Neural progenitor cell (in vitro differentiated cells): Measurements from ENCODE around the gene HERC2. TPM values are rescaled to one million over a fixed set of nuclear protein-coding genes. Genes with fewer than 3 reads are reported as not detected.
A peak's percentile ranks its signal among the peaks of the same experiment; 100 is the strongest.

ENCODE experiments used
- DNase-seq: peaks from one replicate; pipeline ENCODE4 v3.0.0-alpha.2; 2016; ENCODE audit warnings: low spot score
- H2AFZ ChIP-seq: fragments of 200-600 bp; sonication (generic); replicated peaks from 2 replicates; pipeline ENCODE4 v1.6.1; 2016; ENCODE audit warnings: antibody characterized with exemption
- H3F3A ChIP-seq: fragments of 200-600 bp; sonication (generic); 2 replicates; pipeline ENCODE4 v1.6.1; 2016; ENCODE audit warnings: antibody characterized with exemption, low read depth
- H3K27ac ChIP-seq: fragments of 200-600 bp; sonication (generic); 2 replicates; pipeline ENCODE4 v1.5.1; 2016; ENCODE audit warnings: mild to moderate bottlenecking
- H3K27me3 ChIP-seq: fragments of 200-600 bp; sonication (generic); 2 replicates; pipeline ENCODE4 v1.6.1; 2016; ENCODE audit warnings: mild to moderate bottlenecking, moderate library complexity
- H3K36me3 ChIP-seq: fragments of 200-600 bp; sonication (generic); 2 replicates; pipeline ENCODE4 v1.5.1; 2016
- H3K4me1 ChIP-seq: fragments of 200-600 bp; sonication (generic); 2 replicates; pipeline ENCODE4 v1.6.1; 2016; ENCODE audit warnings: mixed run types
- H3K4me2 ChIP-seq: fragments of 200-600 bp; sonication (generic); 2 replicates; pipeline ENCODE4 v1.6.1; 2016
- H3K4me3 ChIP-seq: fragments of 200-600 bp; sonication (generic); 2 replicates; pipeline ENCODE4 v1.5.1; 2016
- H3K79me2 ChIP-seq: fragments of 200-600 bp; sonication (generic); 2 replicates; pipeline ENCODE4 v1.6.1; 2016; ENCODE audit warnings: low read depth
- H3K9ac ChIP-seq: fragments of 200-600 bp; sonication (generic); 2 replicates; pipeline ENCODE4 v1.6.1; 2016
- H3K9me3 ChIP-seq: fragments of 200-600 bp; sonication (generic); 2 replicates; pipeline ENCODE4 v1.5.1; 2016; ENCODE audit warnings: low read depth
- H4K20me1 ChIP-seq: fragments of 200-600 bp; sonication (generic); 2 replicates; pipeline ENCODE4 v1.6.1; 2016; ENCODE audit warnings: low read depth
- H3K27ac Mint-ChIP-seq: 3 replicates; pipeline ENCODE4 v1.8.0; 2021; ENCODE audit warnings: mixed read lengths
- H3K27me3 Mint-ChIP-seq: 2 replicates; pipeline ENCODE4 v1.8.0; 2022; ENCODE audit warnings: low read depth, mild to moderate bottlenecking, inconsistent platforms, moderate library complexity, mixed read lengths; ENCODE audit not compliant: insufficient read depth
- H3K36me3 Mint-ChIP-seq: 3 replicates; pipeline ENCODE4 v1.8.0; 2021; ENCODE audit warnings: mixed read lengths
- H3K4me1 Mint-ChIP-seq: 3 replicates; pipeline ENCODE4 v1.8.0; 2021; ENCODE audit warnings: mixed read lengths
- H3K4me3 Mint-ChIP-seq: 3 replicates; pipeline ENCODE4 v1.8.0; 2021; ENCODE audit warnings: mild to moderate bottlenecking, moderate library complexity, mixed read lengths
- H3K9me3 Mint-ChIP-seq: 3 replicates; pipeline ENCODE4 v1.8.0; 2020; ENCODE audit warnings: mixed read lengths
- EZH2 ChIP-seq: fragments of 200-600 bp; sonication (generic); IDR thresholded peaks from 2 replicates; pipeline ENCODE4 v1.6.1; 2017; ENCODE audit warnings: antibody characterized with exemption, mild to moderate bottlenecking, moderate library complexity
- EZH2phosphoT487 ChIP-seq: fragments of 200-600 bp; sonication (generic); IDR thresholded peaks from 2 replicates; pipeline ENCODE4 v1.6.1; 2017; ENCODE audit warnings: antibody characterized with exemption
- total RNA-seq: library from RNA; depleted of rRNA; stranded (reverse); fragments of >200 nt; gene quantifications from 2 replicates; pipeline ENCODE4 v1.2.3, GENCODE V29; 2015; ENCODE audit warnings: low replicate concordance
- TF ChIP-seq, protein P1 (sequence below): fragments of 200-600 bp; sonication (generic); IDR thresholded peaks from 2 replicates; pipeline ENCODE4 v1.5.1; 2017; ENCODE audit warnings: antibody characterized with exemption, mild to moderate bottlenecking

HERC2 gene
- total RNA-seq, 1 donor from 2014 or later = 15.3 TPM

DNA sequence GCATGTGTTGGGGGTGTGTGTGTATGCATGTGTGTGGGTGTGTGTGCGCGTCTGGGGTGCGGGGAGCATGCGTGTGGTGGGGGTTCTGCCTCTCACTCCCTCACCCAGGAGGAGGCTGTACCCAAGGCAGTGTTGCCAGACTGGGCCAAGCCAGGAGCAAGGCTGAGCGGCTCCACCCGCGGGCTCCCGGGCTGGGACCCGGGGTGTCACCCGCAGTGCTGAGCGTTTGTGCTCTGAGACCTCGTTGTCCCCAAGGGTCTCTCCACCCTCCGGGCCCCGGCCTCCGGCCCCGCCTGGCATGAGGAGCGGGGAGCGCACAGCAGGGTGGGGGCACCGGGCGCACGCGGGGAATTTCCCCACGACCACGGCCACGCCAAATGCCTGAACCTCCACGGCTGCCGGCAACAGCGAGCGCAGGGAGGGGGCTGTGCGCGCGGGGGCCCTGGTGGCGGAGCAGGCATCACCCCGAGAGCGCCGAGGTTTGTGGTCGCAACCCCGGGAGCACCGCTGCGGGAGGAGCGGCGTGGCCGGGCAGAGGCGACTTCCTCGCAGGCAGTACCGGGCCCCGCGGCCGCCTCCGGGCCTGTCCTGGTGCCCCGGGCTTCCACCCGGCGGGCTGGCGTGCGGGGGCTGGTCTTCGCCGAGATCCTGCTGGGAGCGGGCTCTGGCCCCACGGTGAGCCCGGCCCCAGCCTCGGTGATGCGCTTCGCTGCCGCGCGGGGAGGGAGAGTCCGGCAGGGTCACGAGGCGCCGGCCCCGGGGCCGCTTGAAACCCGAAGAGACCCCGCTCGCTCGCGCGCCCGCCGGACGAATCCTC is 215.5 kb downstream of the HERC2 start:
- no peaks in the 10 kb centered on the region for H3K79me2 ChIP-seq
- peaks cover 65% of the 10 kb centered on the region for H3K27me3 ChIP-seq
- no peak overlapping the region for H3K9ac ChIP-seq
- H3K4me3 ChIP-seq = peak overlapping the region; percentile 61
- H3K36me3 Mint-ChIP-seq = peaks cover 5% of the 10 kb centered on the region
- H3K4me2 ChIP-seq = peak overlapping the region; percentile 93
- peak overlapping the region; percentile 77 for H3K4me3 Mint-ChIP-seq
- H3K4me1 Mint-ChIP-seq = peaks cover 9% of the 10 kb centered on the region
- no peak overlapping the region for H3K27ac ChIP-seq
- H2AFZ ChIP-seq = peak overlapping the region; percentile 93
- H3K9me3 ChIP-seq = no peaks in the 10 kb centered on the region
- H3K9me3 Mint-ChIP-seq = peaks cover 4% of the 10 kb centered on the region
- H3K27me3 Mint-ChIP-seq = peaks cover 19% of the 10 kb centered on the region
- H3K4me1 ChIP-seq = peaks cover 3% of the 10 kb centered on the region
- H3K27ac Mint-ChIP-seq = no peak overlapping the region
- no peaks in the 10 kb centered on the region for H4K20me1 ChIP-seq
- TF ChIP-seq, protein P1, sequence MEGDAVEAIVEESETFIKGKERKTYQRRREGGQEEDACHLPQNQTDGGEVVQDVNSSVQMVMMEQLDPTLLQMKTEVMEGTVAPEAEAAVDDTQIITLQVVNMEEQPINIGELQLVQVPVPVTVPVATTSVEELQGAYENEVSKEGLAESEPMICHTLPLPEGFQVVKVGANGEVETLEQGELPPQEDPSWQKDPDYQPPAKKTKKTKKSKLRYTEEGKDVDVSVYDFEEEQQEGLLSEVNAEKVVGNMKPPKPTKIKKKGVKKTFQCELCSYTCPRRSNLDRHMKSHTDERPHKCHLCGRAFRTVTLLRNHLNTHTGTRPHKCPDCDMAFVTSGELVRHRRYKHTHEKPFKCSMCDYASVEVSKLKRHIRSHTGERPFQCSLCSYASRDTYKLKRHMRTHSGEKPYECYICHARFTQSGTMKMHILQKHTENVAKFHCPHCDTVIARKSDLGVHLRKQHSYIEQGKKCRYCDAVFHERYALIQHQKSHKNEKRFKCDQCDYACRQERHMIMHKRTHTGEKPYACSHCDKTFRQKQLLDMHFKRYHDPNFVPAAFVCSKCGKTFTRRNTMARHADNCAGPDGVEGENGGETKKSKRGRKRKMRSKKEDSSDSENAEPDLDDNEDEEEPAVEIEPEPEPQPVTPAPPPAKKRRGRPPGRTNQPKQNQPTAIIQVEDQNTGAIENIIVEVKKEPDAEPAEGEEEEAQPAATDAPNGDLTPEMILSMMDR = no peak
- TF ChIP-seq EZH2phosphoT487 = peak; percentile 71
- no peaks in the 10 kb centered on the region for H3K36me3 ChIP-seq
- peaks cover 6% of the 10 kb centered on the region for H3F3A ChIP-seq
- DNase-seq = peak; percentile 45

DNA sequence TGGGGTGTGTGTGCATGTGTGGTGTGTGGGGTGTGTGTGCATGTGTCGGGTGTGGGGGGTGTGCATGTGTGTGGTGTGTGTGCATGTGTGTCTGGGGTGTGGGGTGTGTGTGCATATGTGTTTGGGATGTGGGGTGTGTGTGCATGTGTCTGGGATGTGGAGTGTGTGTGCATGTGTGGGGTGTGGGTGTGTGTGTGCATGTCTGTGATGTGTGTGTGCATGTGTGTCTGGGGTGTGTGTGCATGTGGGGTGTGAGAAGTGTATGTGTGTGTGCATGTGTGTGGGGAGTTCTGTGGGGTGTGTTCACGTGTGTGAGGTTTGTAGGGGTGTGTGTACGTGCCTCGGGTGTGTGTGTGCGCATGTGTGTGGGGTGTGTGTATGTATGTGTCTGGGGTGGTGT is 216.2 kb downstream of the HERC2 start:
- Mint-ChIP-seq H3K27me3 (peaks cover 24% of the 10 kb centered on the region), H3K4me3 (peak overlapping the region; percentile 77), H3K9me3 (peaks cover 4% of the 10 kb centered on the region), H3K36me3 (peaks cover 2% of the 10 kb centered on the region), H3K4me1 (peaks cover 9% of the 10 kb centered on the region), H3K27ac (no peak overlapping the region)
- Histone ChIP-seq H3F3A (peaks cover 6% of the 10 kb centered on the region), H2AFZ (no peak overlapping the region), H3K36me3 (no peaks in the 10 kb centered on the region), H3K27ac (no peak overlapping the region), H3K4me2 (no peak overlapping the region), H3K4me3 (no peak overlapping the region), H3K27me3 (peaks cover 72% of the 10 kb centered on the region), H3K4me1 (peaks cover 3% of the 10 kb centered on the region), H3K79me2 (no peaks in the 10 kb centered on the region), H3K9me3 (no peaks in the 10 kb centered on the region), H4K20me1 (no peaks in the 10 kb centered on the region), H3K9ac (no peak overlapping the region)
- TF ChIP-seq, protein P1 = no peak
- no peak for TF ChIP-seq EZH2phosphoT487
- TF ChIP-seq EZH2 = no peak
- DNase-seq = no peak

- no peaks in the 10 kb centered on the region for H4K20me1 ChIP-seq
- no peaks in the 10 kb centered on the region for H3K79me2 ChIP-seq
- Mint-ChIP-seq H3K36me3 (no peaks in the 10 kb centered on the region), H3K9me3 (peaks cover 4% of the 10 kb centered on the region), H3K4me1 (peaks cover 11% of the 10 kb centered on the region), H3K27ac (no peak overlapping the region), H3K27me3 (peaks cover 29% of the 10 kb centered on the region), H3K4me3 (peak overlapping the region; percentile 77)
- H3F3A ChIP-seq = peaks cover 6% of the 10 kb centered on the region
- no peak overlapping the region for H2AFZ ChIP-seq
- peaks cover 77% of the 10 kb centered on the region for H3K27me3 ChIP-seq
- H3K4me1 ChIP-seq = peaks cover 3% of the 10 kb centered on the region
- H3K27ac ChIP-seq = no peak overlapping the region
- H3K9ac ChIP-seq = no peak overlapping the region
- no peak overlapping the region for H3K4me2 ChIP-seq
- no peak for DNase-seq
- H3K9me3 ChIP-seq = no peaks in the 10 kb centered on the region
- TF ChIP-seq, protein P1 = no peak
- no peak for TF ChIP-seq EZH2
- no peak for TF ChIP-seq EZH2phosphoT487
- no peak overlapping the region for H3K4me3 ChIP-seq
- no peaks in the 10 kb centered on the region for H3K36me3 ChIP-seq
Observed at GRCh38 chr15:28105224-28105791, 216.7 kb downstream of the HERC2 start.
